HEK293 (cell line): ENCODE results near the gene NT5C2.

Experiments used
- EGR2 ChIP-seq: fragments of 450-650 bp; formaldehyde crosslinking; IDR thresholded peaks from 2 replicates; pipeline ENCODE4 v1.5.1; 2016; ENCODE audit warnings: low read depth, missing biosample characterization, missing genetic modification characterization
- IKZF3 ChIP-seq: fragments of 450-650 bp; IDR thresholded peaks from 2 replicates; pipeline ENCODE4 v1.5.0; 2018; ENCODE audit warnings: missing biosample characterization, mild to moderate bottlenecking, missing genetic modification characterization, moderate library complexity
- KLF10 ChIP-seq: fragments of 450-650 bp; IDR thresholded peaks from 2 replicates; pipeline ENCODE4 v1.5.1; 2018; ENCODE audit warnings: missing biosample characterization, mild to moderate bottlenecking, missing genetic modification characterization
- KLF9 ChIP-seq: fragments of 450-650 bp; formaldehyde crosslinking; IDR thresholded peaks from 2 replicates; pipeline ENCODE4 v1.5.1; 2016; ENCODE audit warnings: missing biosample characterization, missing genetic modification characterization, low read depth
- MEIS1 ChIP-seq: sonication (generic); formaldehyde crosslinking; IDR thresholded peaks from 2 replicates; pipeline ENCODE4 v1.8.1; 2022; ENCODE audit warnings: missing genetic modification reagents, mild to moderate bottlenecking, borderline replicate concordance
- MZF1 ChIP-seq: fragments of 450-650 bp; formaldehyde crosslinking; IDR thresholded peaks from 2 replicates; pipeline ENCODE4 v1.5.1; 2017; ENCODE audit warnings: missing biosample characterization, missing genetic modification characterization, borderline replicate concordance
- OVOL3 ChIP-seq: fragments of 450-650 bp; formaldehyde crosslinking; IDR thresholded peaks from 2 replicates; pipeline ENCODE4 v1.5.1; 2016; ENCODE audit warnings: missing biosample characterization, missing genetic modification characterization
- YY2 ChIP-seq: fragments of 450-650 bp; formaldehyde crosslinking; IDR thresholded peaks from 2 replicates; pipeline ENCODE4 v1.5.1; 2016; ENCODE audit warnings: missing biosample characterization, missing genetic modification characterization
- ZFHX2 ChIP-seq: fragments of 450-650 bp; formaldehyde crosslinking; conservative IDR thresholded peaks from 2 replicates; pipeline ENCODE4 v1.5.1; 2016; ENCODE audit warnings: missing biosample characterization, missing genetic modification characterization
- ZFP69B ChIP-seq: fragments of 450-650 bp; formaldehyde crosslinking; IDR thresholded peaks from 2 replicates; pipeline ENCODE4 v1.5.1; 2016; ENCODE audit warnings: missing biosample characterization, missing genetic modification characterization
- ZNF133 ChIP-seq: fragments of 450-650 bp; formaldehyde crosslinking; IDR thresholded peaks from 2 replicates; pipeline ENCODE4 v1.5.1; 2016; ENCODE audit warnings: missing biosample characterization, missing genetic modification characterization
- ZNF140 ChIP-seq: fragments of 450-650 bp; formaldehyde crosslinking; IDR thresholded peaks from 2 replicates; pipeline ENCODE4 v1.5.1; 2016; ENCODE audit warnings: missing biosample characterization, missing genetic modification characterization
- ZNF174 ChIP-seq: fragments of 450-650 bp; formaldehyde crosslinking; IDR thresholded peaks from 2 replicates; pipeline ENCODE4 v1.5.0; 2017; ENCODE audit warnings: missing biosample characterization, mild to moderate bottlenecking, missing genetic modification characterization
- ZNF24 ChIP-seq: fragments of 450-650 bp; formaldehyde crosslinking; IDR thresholded peaks from 2 replicates; pipeline ENCODE4 v1.5.1; 2016; ENCODE audit warnings: missing biosample characterization, missing genetic modification characterization
- ZNF391 ChIP-seq: fragments of 450-650 bp; formaldehyde crosslinking; IDR thresholded peaks from 2 replicates; pipeline ENCODE4 v1.5.1; 2016; ENCODE audit warnings: low read depth, missing biosample characterization, missing genetic modification characterization, borderline replicate concordance
- ZNF473 ChIP-seq: fragments of 450-650 bp; formaldehyde crosslinking; IDR thresholded peaks from 2 replicates; pipeline ENCODE4 v1.5.1; 2017; ENCODE audit warnings: missing biosample characterization, missing genetic modification characterization
- ZNF621 ChIP-seq: fragments of 450-650 bp; formaldehyde crosslinking; IDR thresholded peaks from 2 replicates; pipeline ENCODE4 v1.5.1; 2017; ENCODE audit warnings: missing biosample characterization, missing genetic modification characterization
- ZNF660 ChIP-seq: fragments of 450-650 bp; IDR thresholded peaks from 2 replicates; pipeline ENCODE4 v1.5.1; 2018; ENCODE audit warnings: missing biosample characterization, mild to moderate bottlenecking, missing genetic modification characterization
- ZNF664 ChIP-seq: fragments of 450-650 bp; formaldehyde crosslinking; IDR thresholded peaks from 2 replicates; pipeline ENCODE4 v1.5.1; 2016; ENCODE audit warnings: missing biosample characterization, missing genetic modification characterization
- ZNF707 ChIP-seq: fragments of 450-650 bp; formaldehyde crosslinking; IDR thresholded peaks from 2 replicates; pipeline ENCODE4 v1.5.1; 2016; ENCODE audit warnings: missing biosample characterization, missing genetic modification characterization
- ZNF837 ChIP-seq: fragments of 450-650 bp; formaldehyde crosslinking; IDR thresholded peaks from 2 replicates; pipeline ENCODE4 v1.5.1; 2016; ENCODE audit warnings: missing biosample characterization, missing genetic modification characterization
- ZNF843 ChIP-seq: fragments of 450-650 bp; formaldehyde crosslinking; IDR thresholded peaks from 2 replicates; pipeline ENCODE4 v1.5.1; 2016; ENCODE audit warnings: missing biosample characterization, missing genetic modification characterization
- TF ChIP-seq, protein P1 (sequence below): fragments of 450-650 bp; formaldehyde crosslinking; IDR thresholded peaks from 2 replicates; pipeline ENCODE4 v1.5.1; 2016; ENCODE audit warnings: missing biosample characterization, missing genetic modification characterization
- TF ChIP-seq, protein P2 (sequence below): fragments of 450-650 bp; formaldehyde crosslinking; IDR thresholded peaks from 2 replicates; pipeline ENCODE4; 2016; ENCODE audit warnings: missing biosample characterization, missing genetic modification characterization
- TF ChIP-seq, protein P3 (sequence below): fragments of 450-650 bp; formaldehyde crosslinking; IDR thresholded peaks from 2 replicates; pipeline ENCODE4 v1.5.1; 2016; ENCODE audit warnings: missing biosample characterization, missing genetic modification characterization, low read depth
- TF ChIP-seq, protein P4 (sequence below): fragments of 450-650 bp; formaldehyde crosslinking; IDR thresholded peaks from 2 replicates; pipeline ENCODE4 v1.5.1; 2017; ENCODE audit warnings: missing biosample characterization, missing genetic modification characterization
- TF ChIP-seq, protein P5 (sequence below): fragments of 450-650 bp; formaldehyde crosslinking; optimal IDR thresholded peaks from 2 replicates; pipeline ENCODE3; 2016; ENCODE audit warnings: missing biosample characterization, mild to moderate bottlenecking, missing genetic modification characterization
- TF ChIP-seq, protein P6 (sequence below): fragments of 450-650 bp; formaldehyde crosslinking; IDR thresholded peaks from 2 replicates; pipeline ENCODE4 v1.5.1; 2017; ENCODE audit warnings: missing biosample characterization, missing genetic modification characterization
- TF ChIP-seq, protein P7 (sequence below): fragments of 450-650 bp; formaldehyde crosslinking; IDR thresholded peaks from 2 replicates; pipeline ENCODE4 v1.5.1; 2016; ENCODE audit warnings: missing biosample characterization, missing genetic modification characterization

NT5C2 gene

DNA sequence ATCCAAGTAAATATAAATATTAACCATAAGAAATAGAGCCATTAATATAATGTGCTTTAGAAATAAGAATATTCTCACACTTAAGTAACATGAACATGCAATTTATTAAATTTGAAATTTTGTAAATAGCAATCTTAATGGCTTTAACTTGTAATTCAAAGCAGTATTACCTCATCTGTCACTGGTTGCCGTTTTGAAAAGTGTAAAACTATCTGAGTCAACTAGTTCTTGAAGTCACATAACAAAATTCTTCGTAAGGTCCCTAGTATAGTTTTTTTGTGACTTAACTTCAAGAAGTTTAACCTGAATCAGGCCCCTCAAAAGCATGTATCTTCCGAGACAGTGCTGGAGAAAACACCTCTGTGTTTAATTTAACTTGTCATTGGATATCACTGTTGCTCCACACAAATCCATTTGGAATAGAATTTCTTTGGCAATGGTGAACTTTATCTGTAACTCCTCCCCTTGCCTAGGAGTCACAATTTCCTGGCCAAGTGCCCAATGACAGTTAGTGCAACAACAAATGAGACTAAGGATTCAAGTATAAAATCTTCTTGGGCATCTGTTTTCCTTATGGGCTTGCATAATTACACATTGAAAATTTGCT lies 47.1 kb downstream of the NT5C2 start (continued):
- TF ChIP-seq, protein P1, sequence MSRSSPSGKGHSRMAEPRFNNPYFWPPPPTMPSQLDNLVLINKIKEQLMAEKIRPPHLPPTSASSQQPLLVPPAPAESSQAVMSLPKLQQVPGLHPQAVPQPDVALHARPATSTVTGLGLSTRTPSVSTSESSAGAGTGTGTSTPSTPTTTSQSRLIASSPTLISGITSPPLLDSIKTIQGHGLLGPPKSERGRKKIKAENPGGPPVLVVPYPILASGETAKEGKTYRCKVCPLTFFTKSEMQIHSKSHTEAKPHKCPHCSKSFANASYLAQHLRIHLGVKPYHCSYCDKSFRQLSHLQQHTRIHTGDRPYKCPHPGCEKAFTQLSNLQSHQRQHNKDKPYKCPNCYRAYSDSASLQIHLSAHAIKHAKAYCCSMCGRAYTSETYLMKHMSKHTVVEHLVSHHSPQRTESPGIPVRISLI = no peak
- TF ChIP-seq ZNF24 (tag by site-specific recombination) (0 out of 2 replicates have a peak, but pooled peaks have one; percentile 24), ZNF660 (tag by site-specific recombination) (peak; percentile 85), MEIS1 (CRISPR knock-in tag) (no peak), ZNF391 (tag by site-specific recombination) (no peak), MZF1 (tag by site-specific recombination) (0 out of 2 replicates have a peak, but pooled peaks have one; percentile 61), ZNF837 (tag by site-specific recombination) (no peak), IKZF3 (tag by site-specific recombination) (peak; percentile 80), ZNF664 (no peak), EGR2 (tag by site-specific recombination) (no peak), KLF10 (tag by site-specific recombination) (0 out of 2 replicates have a peak, but pooled peaks have one; percentile 30), ZFHX2 (tag by site-specific recombination) (no peak), ZNF140 (no peak), ZNF621 (tag by site-specific recombination) (no peak), ZNF473 (tag by site-specific recombination) (no peak), OVOL3 (tag by site-specific recombination) (peak; percentile 82; the same call in 1 of the 2 replicates), ZNF174 (tag by site-specific recombination) (no peak), ZNF707 (tag by site-specific recombination) (no peak), ZNF133 (no peak), KLF9 (tag by site-specific recombination) (no peak), ZFP69B (tag by site-specific recombination) (no peak), ZNF843 (tag by site-specific recombination) (no peak), YY2 (tag by site-specific recombination) (no peak)
- TF ChIP-seq, protein P2, sequence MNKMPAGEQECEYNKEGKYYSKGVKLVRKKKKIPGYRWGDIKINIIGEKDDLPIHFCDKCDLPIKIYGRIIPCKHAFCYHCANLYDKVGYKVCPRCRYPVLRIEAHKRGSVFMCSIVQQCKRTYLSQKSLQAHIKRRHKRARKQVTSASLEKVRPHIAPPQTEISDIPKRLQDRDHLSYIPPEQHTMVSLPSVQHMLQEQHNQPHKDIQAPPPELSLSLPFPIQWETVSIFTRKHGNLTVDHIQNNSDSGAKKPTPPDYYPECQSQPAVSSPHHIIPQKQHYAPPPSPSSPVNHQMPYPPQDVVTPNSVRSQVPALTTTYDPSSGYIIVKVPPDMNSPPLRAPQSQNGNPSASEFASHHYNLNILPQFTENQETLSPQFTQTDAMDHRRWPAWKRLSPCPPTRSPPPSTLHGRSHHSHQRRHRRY = no peak
- TF ChIP-seq, protein P3, sequence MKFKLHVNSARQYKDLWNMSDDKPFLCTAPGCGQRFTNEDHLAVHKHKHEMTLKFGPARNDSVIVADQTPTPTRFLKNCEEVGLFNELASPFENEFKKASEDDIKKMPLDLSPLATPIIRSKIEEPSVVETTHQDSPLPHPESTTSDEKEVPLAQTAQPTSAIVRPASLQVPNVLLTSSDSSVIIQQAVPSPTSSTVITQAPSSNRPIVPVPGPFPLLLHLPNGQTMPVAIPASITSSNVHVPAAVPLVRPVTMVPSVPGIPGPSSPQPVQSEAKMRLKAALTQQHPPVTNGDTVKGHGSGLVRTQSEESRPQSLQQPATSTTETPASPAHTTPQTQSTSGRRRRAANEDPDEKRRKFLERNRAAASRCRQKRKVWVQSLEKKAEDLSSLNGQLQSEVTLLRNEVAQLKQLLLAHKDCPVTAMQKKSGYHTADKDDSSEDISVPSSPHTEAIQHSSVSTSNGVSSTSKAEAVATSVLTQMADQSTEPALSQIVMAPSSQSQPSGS = 0 out of 2 replicates have a peak, but pooled peaks have one; percentile 3
- TF ChIP-seq, protein P4, sequence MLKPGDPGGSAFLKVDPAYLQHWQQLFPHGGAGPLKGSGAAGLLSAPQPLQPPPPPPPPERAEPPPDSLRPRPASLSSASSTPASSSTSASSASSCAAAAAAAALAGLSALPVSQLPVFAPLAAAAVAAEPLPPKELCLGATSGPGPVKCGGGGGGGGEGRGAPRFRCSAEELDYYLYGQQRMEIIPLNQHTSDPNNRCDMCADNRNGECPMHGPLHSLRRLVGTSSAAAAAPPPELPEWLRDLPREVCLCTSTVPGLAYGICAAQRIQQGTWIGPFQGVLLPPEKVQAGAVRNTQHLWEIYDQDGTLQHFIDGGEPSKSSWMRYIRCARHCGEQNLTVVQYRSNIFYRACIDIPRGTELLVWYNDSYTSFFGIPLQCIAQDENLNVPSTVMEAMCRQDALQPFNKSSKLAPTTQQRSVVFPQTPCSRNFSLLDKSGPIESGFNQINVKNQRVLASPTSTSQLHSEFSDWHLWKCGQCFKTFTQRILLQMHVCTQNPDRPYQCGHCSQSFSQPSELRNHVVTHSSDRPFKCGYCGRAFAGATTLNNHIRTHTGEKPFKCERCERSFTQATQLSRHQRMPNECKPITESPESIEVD (tag by site-specific recombination) = peak; percentile 96
- TF ChIP-seq, protein P5, sequence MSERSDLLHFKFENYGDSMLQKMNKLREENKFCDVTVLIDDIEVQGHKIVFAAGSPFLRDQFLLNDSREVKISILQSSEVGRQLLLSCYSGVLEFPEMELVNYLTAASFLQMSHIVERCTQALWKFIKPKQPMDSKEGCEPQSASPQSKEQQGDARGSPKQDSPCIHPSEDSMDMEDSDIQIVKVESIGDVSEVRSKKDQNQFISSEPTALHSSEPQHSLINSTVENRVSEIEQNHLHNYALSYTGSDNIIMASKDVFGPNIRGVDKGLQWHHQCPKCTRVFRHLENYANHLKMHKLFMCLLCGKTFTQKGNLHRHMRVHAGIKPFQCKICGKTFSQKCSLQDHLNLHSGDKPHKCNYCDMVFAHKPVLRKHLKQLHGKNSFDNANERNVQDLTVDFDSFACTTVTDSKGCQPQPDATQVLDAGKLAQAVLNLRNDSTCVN = no peak
- TF ChIP-seq, protein P6, sequence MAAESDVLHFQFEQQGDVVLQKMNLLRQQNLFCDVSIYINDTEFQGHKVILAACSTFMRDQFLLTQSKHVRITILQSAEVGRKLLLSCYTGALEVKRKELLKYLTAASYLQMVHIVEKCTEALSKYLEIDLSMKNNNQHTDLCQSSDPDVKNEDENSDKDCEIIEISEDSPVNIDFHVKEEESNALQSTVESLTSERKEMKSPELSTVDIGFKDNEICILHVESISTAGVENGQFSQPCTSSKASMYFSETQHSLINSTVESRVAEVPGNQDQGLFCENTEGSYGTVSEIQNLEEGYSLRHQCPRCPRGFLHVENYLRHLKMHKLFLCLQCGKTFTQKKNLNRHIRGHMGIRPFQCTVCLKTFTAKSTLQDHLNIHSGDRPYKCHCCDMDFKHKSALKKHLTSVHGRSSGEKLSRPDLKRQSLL (tag by site-specific recombination) = no peak
- TF ChIP-seq, protein P7, sequence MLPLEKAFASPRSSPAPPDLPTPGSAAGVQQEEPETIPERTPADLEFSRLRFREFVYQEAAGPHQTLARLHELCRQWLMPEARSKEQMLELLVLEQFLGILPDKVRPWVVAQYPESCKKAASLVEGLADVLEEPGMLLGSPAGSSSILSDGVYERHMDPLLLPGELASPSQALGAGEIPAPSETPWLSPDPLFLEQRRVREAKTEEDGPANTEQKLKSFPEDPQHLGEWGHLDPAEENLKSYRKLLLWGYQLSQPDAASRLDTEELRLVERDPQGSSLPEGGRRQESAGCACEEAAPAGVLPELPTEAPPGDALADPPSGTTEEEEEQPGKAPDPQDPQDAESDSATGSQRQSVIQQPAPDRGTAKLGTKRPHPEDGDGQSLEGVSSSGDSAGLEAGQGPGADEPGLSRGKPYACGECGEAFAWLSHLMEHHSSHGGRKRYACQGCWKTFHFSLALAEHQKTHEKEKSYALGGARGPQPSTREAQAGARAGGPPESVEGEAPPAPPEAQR (tag by site-specific recombination) = no peak
